Adrenal gland (tissue), 12 donors: ENCODE data around the gene ZBTB42. TPM values are rescaled to one million over a fixed set of nuclear protein-coding genes. Genes with fewer than 3 reads are reported as not detected.
"Not testable (repeated sequence)": the region's sequence is repeated elsewhere in the genome, so short reads cannot be mapped to it uniquely, and the experiment has no call there.

ENCODE experiments used
- DNase-seq, 7 donors: peaks; one replicate each; pipeline ENCODE4 v3.0.0-alpha.2; 2019 to 2020
- H3K27ac ChIP-seq, 5 donors: fragments of 200-600 bp; sonication (generic) in 4 of 5; 1 replicate in 3 of 5; 2 replicates in 2 of 5; pipeline versions ENCODE4 v1.5.1 to v1.8.0; 2016 to 2020; ENCODE audit warnings: mild to moderate bottlenecking in 1 of 5
- H3K27me3 ChIP-seq: fragments of 200-600 bp; 2 replicates; pipeline ENCODE4 v1.8.0; 2021
- H3K36me3 ChIP-seq, 2 donors: fragments of 200-600 bp; replicated peaks in 1 of 2; 1 replicate in 1 of 2; 2 replicates in 1 of 2; pipeline versions ENCODE4 v1.5.1 to v1.8.0; 2018 to 2022
- H3K4me1 ChIP-seq, 2 donors: fragments of 200-600 bp; replicated peaks in 1 of 2; 1 replicate in 1 of 2; 2 replicates in 1 of 2; pipeline versions ENCODE4 v1.5.1 to v1.8.0; 2018 to 2021
- H3K4me3 ChIP-seq, 4 donors: fragments of 200-600 bp; sonication (generic) in 3 of 4; one replicate each; pipeline ENCODE4 v1.5.1; 2016 to 2018
- H3K9me3 ChIP-seq, 3 donors: fragments of 200-600 bp; sonication (generic) in 1 of 3; replicated peaks in 1 of 3; 1 replicate in 2 of 3; 2 replicates in 1 of 3; pipeline versions ENCODE4 v1.5.1 to v1.8.0; 2016 to 2021
- CTCF ChIP-seq, 6 experiments: fragments of 450-650 bp in 4 of 6; fragments of 200-600 bp in 2 of 6; sonication (generic) in 1 of 6; IDR thresholded peaks; 1 replicate in 5 of 6; 2 replicates in 1 of 6; pipeline versions ENCODE4 v1.5.1 to v1.8.0; 2016 to 2021; ENCODE audit warnings: antibody characterized with exemption in 6 of 6, mild to moderate bottlenecking in 2 of 6, moderate library complexity in 1 of 6
- POLR2A ChIP-seq, 2 donors: fragments of 450-650 bp; IDR thresholded peaks; one replicate each; pipeline ENCODE4 v1.6.1; 2017; ENCODE audit warnings: antibody characterized with exemption in 2 of 2, mild to moderate bottlenecking in 2 of 2, moderate library complexity in 1 of 2
- WGBS, 4 donors: extraction: QIAGEN DNeasy Blood & Tissue Kit in 2 of 4; methylation state at CpG; one replicate each; pipeline versions ENCODE4 v1.1.5 to v1.1.7; 2013 to 2017; 5-methylcytosine and 5-hydroxymethylcytosine counted together
- intact Hi-C, 2 donors: fragments of 100-400 bp; cut with DNase I; formaldehyde crosslinking; loops; one replicate each; pipeline versions ENCODE4 v1.14.1 to v1.15.0; 2022 to 2023
- polyA plus RNA-seq, 3 donors: library from polyadenylated mRNA; stranded (reverse); fragments of 200-250 nt in 2 of 3; fragments of 350-450 nt in 1 of 3; fragmentation: Illumina TruSeq in 1 of 3; extraction: RNeasy Lipid Tissue Mini Kit (QIAGEN cat#74804) in 1 of 3; gene quantifications; one replicate each; pipeline ENCODE4 v1.2.3, GENCODE V29; 2013 to 2014
- total RNA-seq, 9 donors: library from RNA; depleted of rRNA in 4 of 9; stranded (reverse); fragments of >200 nt in 4 of 9; fragments of 120-200 nt in 1 of 9; fragmentation: NEBNext Ultra II Directional in 1 of 9; extraction: Animal tissue kit (Norgen Biotek cat#: 25700) in 1 of 9; gene quantifications; one replicate each; pipeline versions ENCODE4 v1.1.0 to v1.2.4, GENCODE V29; 2013 to 2023
- donor health status: healthy with polysubstance abuse.
- donor health status: Bipolar disorder and iron deficiency.
- donor health status: DM: yes; HTN: yes; CAD: no.
- donor health status: DM: no; HTN: no; CAD: no.
- donor health status: DM: no; HTN: no; CAD: no.
- donor health status: DM: yes; HTN: yes; CAD: no.

Gene ZBTB42
- total and polyA plus RNA-seq, 12 donors: 0.61 to 13.9 (median 5.4) TPM

- intact Hi-C loops: no loop called here
- Histone ChIP-seq H3K36me3 (no peaks in the 10 kb centered on the region), H3K9me3 (no peaks in the 10 kb centered on the region), H3K4me1 (peaks cover 12 to 15% of the 10 kb centered on the region in 2 donors), H3K27ac (no peak overlapping the region), H3K27me3 (no peaks in the 10 kb centered on the region), H3K4me3 (no peak overlapping the region)
- DNase-seq: peak in 1 of 7 donors; percentile 11
- TF ChIP-seq CTCF (IDR thresholded peaks at IDR 0.05) (no peak), POLR2A (IDR thresholded peaks at IDR 0.05) (no peak)
- 61 to 77% (median 69%) methylated on average over 8 to 9 of the region's 9 CpGs for WGBS, 4 donors
Measured at GRCh38 chr14:104830781-104831180, 29.9 kb downstream of the ZBTB42 start.

- H3K4me3 ChIP-seq, intact Hi-C loops, H3K36me3 ChIP-seq, DNase-seq, H3K4me1 ChIP-seq, H3K9me3 ChIP-seq, H3K27ac ChIP-seq, H3K27me3 ChIP-seq: not testable (repeated sequence)
- WGBS, 4 donors: 81 to 90% (median 89%) methylated on average over 3 to 39 of the region's 41 CpGs
Measured at GRCh38 chr14:104836171-104836935, 35.5 kb downstream of the ZBTB42 start.

GRCh38 chr14:104841730-104842129 is 40.8 kb downstream of the ZBTB42 start:
- intact Hi-C loops: no loop called here
- DNase-seq: no peak
- TF ChIP-seq POLR2A (IDR thresholded peaks at IDR 0.05): no peak
- TF ChIP-seq CTCF (IDR thresholded peaks at IDR 0.05): no peak
- no peaks in the 10 kb centered on the region for H3K36me3 ChIP-seq
- no peak overlapping the region for H3K27ac ChIP-seq
- H3K4me3 ChIP-seq: no peak overlapping the region
- 67 to 93% (median 80%) methylated on average over 1 of the region's 1 CpG for WGBS, 4 donors
- peaks cover 40% of the 10 kb centered on the region for H3K27me3 ChIP-seq
- H3K4me1 ChIP-seq: peaks cover 13 to 14% of the 10 kb centered on the region in 2 donors
- no peaks in the 10 kb centered on the region for H3K9me3 ChIP-seq

GRCh38 chr14:104843006-104843405 is 42.1 kb downstream of the ZBTB42 start:
- no peaks in the 10 kb centered on the region for H3K9me3 ChIP-seq
- TF ChIP-seq CTCF (IDR thresholded peaks at IDR 0.05): no peak
- no peak for TF ChIP-seq POLR2A (IDR thresholded peaks at IDR 0.05)
- no peaks in the 10 kb centered on the region for H3K36me3 ChIP-seq
- H3K4me1 ChIP-seq: peaks cover 13 to 14% of the 10 kb centered on the region in 2 donors
- no peak for DNase-seq
- WGBS, 4 donors: 40 to 50% (median 41%) methylated on average over 7 to 13 of the region's 13 CpGs
- intact Hi-C loops: no loop called here
- no peak overlapping the region for H3K27ac ChIP-seq
- peak overlapping the region in 1 of 4 donors; percentile 49 for H3K4me3 ChIP-seq
- peaks cover 42% of the 10 kb centered on the region for H3K27me3 ChIP-seq
